ENCODE measurements around the gene TAF5L.
"Not testable (repeated sequence)": the region's sequence is repeated elsewhere in the genome, so short reads cannot be mapped to it uniquely, and the experiment has no call there.

The TAF5L gene

GRCh38 chr1:229642376-229642775, 16.5 kb upstream of the TAF5L start:
- DNase-seq (ENCODE audit: low read depth in 2 of 2) = no peak

- no peak for DNase-seq (ENCODE audit: low read depth in 2 of 2)
Measured at GRCh38 chr1:229641306-229641705, 15.4 kb upstream of the TAF5L start.

GRCh38 chr1:229640455-229640854, 14.5 kb upstream of the TAF5L start:
- DNase-seq (ENCODE audit: low read depth in 2 of 2) = no peak

GRCh38 chr1:229637746-229638145, 11.8 kb upstream of the TAF5L start:
- DNase-seq (ENCODE audit: low read depth in 2 of 2) = no peak

GRCh38 chr1:229636042-229636441, 10.1 kb upstream of the TAF5L start:
- no peak for DNase-seq (ENCODE audit: low read depth in 2 of 2)

GRCh38 chr1:229631966-229632365, 6.0 kb upstream of the TAF5L start:
- DNase-seq (ENCODE audit: low read depth in 2 of 2) = no peak

- no peak for DNase-seq (ENCODE audit: low read depth in 2 of 2)
Measured at GRCh38 chr1:229631148-229631547, 5.2 kb upstream of the TAF5L start.

GRCh38 chr1:229629261-229629660, 3.3 kb upstream of the TAF5L start:
- DNase-seq (ENCODE audit: low read depth in 2 of 2) = no peak

GRCh38 chr1:229627003-229627402, 1.1 kb upstream of the TAF5L start:
- DNase-seq (ENCODE audit: low read depth in 2 of 2) = no peak

- DNase-seq (ENCODE audit: low read depth in 2 of 2) = peak; percentile 34 to 45
Measured at GRCh38 chr1:229625071-229625914, 629 bp downstream of the TAF5L start.

- DNase-seq (ENCODE audit: low read depth in 2 of 2) = no peak
Measured at GRCh38 chr1:229624521-229625070, 1.3 kb downstream of the TAF5L start.

GRCh38 chr1:229623838-229624237, 2.1 kb downstream of the TAF5L start:
- no peak for DNase-seq (ENCODE audit: low read depth in 2 of 2)

GRCh38 chr1:229623225-229623624, 2.7 kb downstream of the TAF5L start:
- no peak for DNase-seq (ENCODE audit: low read depth in 2 of 2)

GRCh38 chr1:229622641-229623120, 3.2 kb downstream of the TAF5L start:
- not testable (repeated sequence) for DNase-seq (ENCODE audit: low read depth in 2 of 2)

GRCh38 chr1:229621663-229622062, 4.3 kb downstream of the TAF5L start:
- DNase-seq (ENCODE audit: low read depth in 2 of 2) = no peak

GRCh38 chr1:229620876-229621275, 5.0 kb downstream of the TAF5L start:
- no peak for DNase-seq (ENCODE audit: low read depth in 2 of 2)

GRCh38 chr1:229619614-229620013, 6.3 kb downstream of the TAF5L start:
- DNase-seq (ENCODE audit: low read depth in 2 of 2) = no peak

GRCh38 chr1:229619002-229619401, 6.9 kb downstream of the TAF5L start:
- DNase-seq (ENCODE audit: low read depth in 2 of 2) = no peak

GRCh38 chr1:229617351-229618100, 8.4 kb downstream of the TAF5L start:
- DNase-seq (ENCODE audit: low read depth in 2 of 2) = no peak

- DNase-seq (ENCODE audit: low read depth in 2 of 2) = no peak
Measured at GRCh38 chr1:229614701-229615100, 11.2 kb downstream of the TAF5L start.

GRCh38 chr1:229613938-229614337, 12.0 kb downstream of the TAF5L start:
- no peak for DNase-seq (ENCODE audit: low read depth in 2 of 2)

GRCh38 chr1:229608590-229608989, 17.3 kb downstream of the TAF5L start:
- no peak for DNase-seq (ENCODE audit: low read depth in 2 of 2)

- DNase-seq (ENCODE audit: low read depth in 2 of 2) = no peak
Measured at GRCh38 chr1:229607370-229607769, 18.6 kb downstream of the TAF5L start.

Measured in activated CD4-positive, alpha-beta T cell treated with anti-CD3 and anti-CD28 coated beads for 24 hours (primary cell).